HepG2 (cell line): ENCODE data around the gene HTR6. TPM values are rescaled to one million over a fixed set of nuclear protein-coding genes. Genes with fewer than 3 reads are reported as not detected.

Experiments
- ATAC-seq: fragments of 200-7000 bp; cut with Tn5 transposase; 3 replicates; pipeline ENCODE4 v1.9.1; 2020; ENCODE audit warnings: mild to moderate bottlenecking, moderate library complexity
- BruUV-seq: library from RNA; stranded (reverse); fragments of 400-500 nt; replicated peaks from 2 replicates; lab custom pipeline; 2021; lab: Mats Ljungman, UMichigan
- CTCF ChIA-PET: fragments of 300-600 bp; formaldehyde crosslinking; extraction: SDS; loops from one replicate; lab custom pipeline; 2021; ENCODE audit warnings: low total read pairs, inconsistent platforms, low intra/inter-chr PET ratio; lab: Yijun Ruan, JAX
- POLR2A ChIA-PET: fragments of 350-600 bp; sonication (Branson Sonifier 250); formaldehyde crosslinking; loops from one replicate; lab custom pipeline; 2020; ENCODE audit warnings: antibody characterized with exemption, inconsistent platforms; lab: Yijun Ruan, JAX
- DNase-seq: peaks from one replicate; pipeline ENCODE4 v3.0.0-alpha.2; 2015; ENCODE audit warnings: low spot score
- FAIRE-seq: peaks from 3 replicates; lab custom pipeline; 2011; peaks lifted over from hg19 to GRCh38; lab: Jason Lieb, UNC
- H2AFZ ChIP-seq: one replicate; pipeline ENCODE4 v1.6.1; 2011; ENCODE audit warnings: low read length, inconsistent platforms
- H3K27ac ChIP-seq: fragments of 300-600 bp; 3 replicates; pipeline ENCODE4 v1.8.0; 2011; ENCODE audit warnings: mixed run types, mild to moderate bottlenecking, mixed read lengths, low read length, inconsistent platforms; ENCODE audit not compliant: insufficient read depth; ENCODE audit errors: extremely low read length
- H3K27me3 ChIP-seq, 2 experiments: fragments of 200-600 bp in 1 of 2; 2 replicates in 1 of 2; 3 replicates in 1 of 2; pipeline versions ENCODE4 v1.6.0 to v1.8.0; 2011; ENCODE audit warnings: low read length in 2 of 2, mild to moderate bottlenecking in 2 of 2, moderate library complexity in 2 of 2, inconsistent platforms in 1 of 2; ENCODE audit not compliant: insufficient read depth in 2 of 2, control insufficient read depth in 1 of 2
- H3K36me3 ChIP-seq, 2 experiments: fragments of 200-600 bp in 1 of 2; replicated peaks in 1 of 2; 2 replicates in 1 of 2; 3 replicates in 1 of 2; pipeline versions ENCODE4 v1.5.1 to v1.8.0; 2011; ENCODE audit warnings: low read length in 2 of 2, inconsistent platforms in 1 of 2; ENCODE audit not compliant: insufficient read depth in 2 of 2, control insufficient read depth in 1 of 2
- H3K4me1 ChIP-seq: 2 replicates; pipeline ENCODE4 v1.5.1; 2012; ENCODE audit warnings: low read length, inconsistent platforms; ENCODE audit not compliant: insufficient read depth
- H3K4me2 ChIP-seq: 2 replicates; pipeline ENCODE4 v1.6.0; 2011; ENCODE audit warnings: low read depth, low read length, inconsistent platforms
- H3K4me3 ChIP-seq, 3 experiments: fragments of 200-600 bp in 1 of 3; sonication (generic), shearing (Covaris generic) in 1 of 3; replicated peaks in 1 of 3; 2 replicates each; pipeline ENCODE4 v1.5.1; 2011 to 2016; ENCODE audit warnings: low read length in 3 of 3, inconsistent platforms in 2 of 3, low read depth in 2 of 3, mild to moderate bottlenecking in 2 of 3, control low read depth in 1 of 3, mixed read lengths in 1 of 3; ENCODE audit not compliant: insufficient read depth in 1 of 3
- H3K79me2 ChIP-seq: one replicate; pipeline ENCODE4 v1.6.1; 2011; ENCODE audit warnings: low read length, inconsistent platforms; ENCODE audit not compliant: insufficient read depth
- H3K9ac ChIP-seq: 2 replicates; pipeline ENCODE4 v1.6.0; 2011; ENCODE audit warnings: mild to moderate bottlenecking, low read depth, low read length, inconsistent platforms; ENCODE audit not compliant: insufficient read depth
- H3K9me3 ChIP-seq: 2 replicates; pipeline ENCODE4 v1.5.1; 2012; ENCODE audit warnings: mild to moderate bottlenecking, low read length
- H4K20me1 ChIP-seq: 2 replicates; pipeline ENCODE4 v1.6.0; 2011; ENCODE audit warnings: inconsistent platforms, mild to moderate bottlenecking, low read length, moderate library complexity; ENCODE audit not compliant: insufficient read depth
- ADNP ChIP-seq: sonication (generic); formaldehyde crosslinking; IDR thresholded peaks from 2 replicates; pipeline ENCODE4 v1.4.0; 2020; ENCODE audit warnings: missing genetic modification reagents
- GLI4 ChIP-seq: sonication (generic); formaldehyde crosslinking; IDR thresholded peaks from 2 replicates; pipeline ENCODE4 v1.5.1; 2020; ENCODE audit warnings: missing genetic modification reagents, mild to moderate bottlenecking, moderate library complexity, borderline replicate concordance
- ISX ChIP-seq: sonication (generic); formaldehyde crosslinking; conservative IDR thresholded peaks from 2 replicates; pipeline ENCODE4 v1.5.0; 2020; ENCODE audit warnings: missing genetic modification reagents
- RAD51 ChIP-seq: fragments of 450-650 bp; IDR thresholded peaks from 2 replicates; pipeline ENCODE4 v1.6.1; 2016; ENCODE audit warnings: borderline replicate concordance
- REL ChIP-seq: sonication (generic); formaldehyde crosslinking; conservative IDR thresholded peaks from 2 replicates; pipeline ENCODE4 v1.8.0; 2022; ENCODE audit warnings: mild to moderate bottlenecking, missing genetic modification reagents, moderate library complexity
- RELA ChIP-seq: sonication (generic); formaldehyde crosslinking; IDR thresholded peaks from 2 replicates; pipeline ENCODE4 v1.4.0; 2020; ENCODE audit warnings: missing genetic modification reagents
- SRF ChIP-seq: IDR thresholded peaks from 2 replicates; pipeline ENCODE4 v1.6.1; 2011; ENCODE audit warnings: mild to moderate bottlenecking, low read depth, low read length, moderate library complexity
- SUZ12 ChIP-seq: fragments of 150-350 bp; IDR thresholded peaks from 2 replicates; pipeline ENCODE4 v1.6.1; 2014; ENCODE audit warnings: low read depth, low read length
- TAF15 ChIP-seq: fragments of 200-400 bp; formaldehyde crosslinking; IDR thresholded peaks from one replicate; pipeline ENCODE4 v1.6.1; 2018; ENCODE audit warnings: mild to moderate bottlenecking, low read depth, low read length; ENCODE audit not compliant: poor library complexity, severe bottlenecking
- ZFX ChIP-seq: sonication (generic); formaldehyde crosslinking; IDR thresholded peaks from 2 replicates; pipeline ENCODE4 v1.4.0; 2020; ENCODE audit warnings: mild to moderate bottlenecking, low read depth, missing genetic modification reagents, moderate library complexity
- ZNF232 ChIP-seq: sonication (generic); formaldehyde crosslinking; IDR thresholded peaks from 2 replicates; pipeline ENCODE4 v1.4.0; 2020; ENCODE audit warnings: missing genetic modification reagents, borderline replicate concordance
- ZNF253 ChIP-seq: sonication (generic); formaldehyde crosslinking; IDR thresholded peaks from 2 replicates; pipeline ENCODE4 v1.8.0; 2022; ENCODE audit warnings: mild to moderate bottlenecking, missing genetic modification reagents, borderline replicate concordance
- ZNF431 ChIP-seq: sonication (generic); formaldehyde crosslinking; IDR thresholded peaks from 2 replicates; pipeline ENCODE4 v1.9.0; 2022; ENCODE audit warnings: missing genetic modification reagents, low read depth, mild to moderate bottlenecking, borderline replicate concordance
- WGBS: methylation state at CpG from one replicate; pipeline ENCODE4 v1.1.6; 2017; ENCODE audit warnings: low lambda C conversion rate; 5-methylcytosine and 5-hydroxymethylcytosine counted together
- in situ Hi-C: cut with HindIII; loops from 2 replicates; pipeline ENCODE4 v1.10.0; 2017; ENCODE audit warnings: low pct_unique_long_range_greater_than_20kb; ENCODE audit not compliant: extremely low pct_ligation_motif_present
- intact Hi-C: fragments of 100-400 bp; cut with micrococcal nuclease; formaldehyde crosslinking; loops from one replicate; pipeline ENCODE4 v1.10.0; 2022; ENCODE audit not compliant: unreplicated experiment
- polyA plus RNA-seq, 8 experiments: library from polyadenylated mRNA; depleted of rRNA in 3 of 8; stranded (reverse) in 7 of 8; unstranded in 1 of 8; fragments of >200 nt; fragmentation: Illumina TruSeq in 4 of 8; extraction: Trizol in 4 of 8; gene quantifications; 2 replicates each; pipeline versions ENCODE4 v1.2.1 to v1.2.3, GENCODE V29; 2011 to 2016; ENCODE audit warnings: low read depth in 4 of 8, missing spikeins in 1 of 8, mixed read lengths in 1 of 8; ENCODE audit not compliant: insufficient read depth in 1 of 8
- total RNA-seq, 5 experiments: library from RNA; depleted of rRNA; stranded (reverse); fragments of >200 nt; fragmentation: Illumina TruSeq; extraction: Trizol; gene quantifications; 2 replicates each; pipeline ENCODE4 v1.2.3, GENCODE V29; 2016; ENCODE audit warnings: low read depth in 1 of 5
- TF ChIP-seq, protein P1 (sequence below): sonication (generic); formaldehyde crosslinking; IDR thresholded peaks from 2 replicates; pipeline ENCODE4 v1.5.1; 2020; ENCODE audit warnings: missing genetic modification reagents, mild to moderate bottlenecking, borderline replicate concordance
- TF ChIP-seq, protein P2 (sequence below): sonication (generic); formaldehyde crosslinking; IDR thresholded peaks from 2 replicates; pipeline ENCODE4 v1.4.0; 2020; ENCODE audit warnings: missing genetic modification reagents

The HTR6 gene
- total and polyA plus RNA-seq, 2 of the 13 experiments (the other 11 are each of a cell fraction or from before 2014, with no cell fraction given), result 0.04 TPM; not detected in 1

DNA sequence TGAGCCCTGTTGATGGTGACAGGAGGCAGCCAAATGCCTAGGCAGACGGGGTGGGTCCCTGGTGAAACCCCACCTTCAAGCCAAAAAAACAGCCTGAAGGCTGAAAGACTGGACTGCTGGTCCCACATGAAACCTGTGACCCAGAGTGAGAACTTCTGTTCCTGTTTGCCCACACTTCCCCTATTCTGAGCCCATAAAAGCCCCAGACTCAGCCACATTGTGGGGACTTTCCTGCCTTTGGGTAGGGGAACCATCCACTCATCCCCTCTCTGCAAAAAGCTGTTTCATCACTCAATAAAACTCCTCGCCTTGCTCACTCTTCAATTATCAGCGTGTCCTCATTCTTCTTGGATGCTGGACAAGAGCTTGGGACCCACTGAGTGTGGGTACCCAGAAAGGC lies 25.2 kb downstream of the HTR6 start:
- Histone ChIP-seq H3K27ac (no peak overlapping the region), H3K4me2 (no peak overlapping the region), H3K36me3 (no peaks in the 10 kb centered on the region), H3K9ac (no peak overlapping the region), H2AFZ (no peak overlapping the region), H3K4me1 (no peaks in the 10 kb centered on the region), H3K79me2 (no peaks in the 10 kb centered on the region), H3K4me3 (no peak overlapping the region), H3K9me3 (no peaks in the 10 kb centered on the region), H3K27me3 (no peaks in the 10 kb centered on the region; a peak in 1 of 5 replicates), H4K20me1 (no peaks in the 10 kb centered on the region)
- POLR2A ChIA-PET, result no interaction called here
- ATAC-seq (no peak), DNase-seq (no peak), FAIRE-seq (no peak)
- WGBS, result 73% methylated on average over 3 of the region's 3 CpGs
- TF ChIP-seq TAF15 (no peak), ZNF253 (no peak), ZNF232 (CRISPR knock-in tag) (no peak), REL (CRISPR knock-in tag) (no peak), SUZ12 (no peak), RAD51 (no peak), SRF (no peak), ZNF431 (CRISPR knock-in tag) (no peak), RELA (no peak), ISX (no peak), ADNP (CRISPR knock-in tag) (no peak), GLI4 (CRISPR knock-in tag) (no peak), ZFX (CRISPR knock-in tag) (no peak)
- TF ChIP-seq, protein P1, sequence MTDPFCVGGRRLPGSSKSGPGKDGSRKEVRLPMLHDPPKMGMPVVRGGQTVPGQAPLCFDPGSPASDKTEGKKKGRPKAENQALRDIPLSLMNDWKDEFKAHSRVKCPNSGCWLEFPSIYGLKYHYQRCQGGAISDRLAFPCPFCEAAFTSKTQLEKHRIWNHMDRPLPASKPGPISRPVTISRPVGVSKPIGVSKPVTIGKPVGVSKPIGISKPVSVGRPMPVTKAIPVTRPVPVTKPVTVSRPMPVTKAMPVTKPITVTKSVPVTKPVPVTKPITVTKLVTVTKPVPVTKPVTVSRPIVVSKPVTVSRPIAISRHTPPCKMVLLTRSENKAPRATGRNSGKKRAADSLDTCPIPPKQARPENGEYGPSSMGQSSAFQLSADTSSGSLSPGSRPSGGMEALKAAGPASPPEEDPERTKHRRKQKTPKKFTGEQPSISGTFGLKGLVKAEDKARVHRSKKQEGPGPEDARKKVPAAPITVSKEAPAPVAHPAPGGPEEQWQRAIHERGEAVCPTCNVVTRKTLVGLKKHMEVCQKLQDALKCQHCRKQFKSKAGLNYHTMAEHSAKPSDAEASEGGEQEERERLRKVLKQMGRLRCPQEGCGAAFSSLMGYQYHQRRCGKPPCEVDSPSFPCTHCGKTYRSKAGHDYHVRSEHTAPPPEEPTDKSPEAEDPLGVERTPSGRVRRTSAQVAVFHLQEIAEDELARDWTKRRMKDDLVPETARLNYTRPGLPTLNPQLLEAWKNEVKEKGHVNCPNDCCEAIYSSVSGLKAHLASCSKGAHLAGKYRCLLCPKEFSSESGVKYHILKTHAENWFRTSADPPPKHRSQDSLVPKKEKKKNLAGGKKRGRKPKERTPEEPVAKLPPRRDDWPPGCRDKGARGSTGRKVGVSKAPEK, result no peak
- TF ChIP-seq, protein P2, sequence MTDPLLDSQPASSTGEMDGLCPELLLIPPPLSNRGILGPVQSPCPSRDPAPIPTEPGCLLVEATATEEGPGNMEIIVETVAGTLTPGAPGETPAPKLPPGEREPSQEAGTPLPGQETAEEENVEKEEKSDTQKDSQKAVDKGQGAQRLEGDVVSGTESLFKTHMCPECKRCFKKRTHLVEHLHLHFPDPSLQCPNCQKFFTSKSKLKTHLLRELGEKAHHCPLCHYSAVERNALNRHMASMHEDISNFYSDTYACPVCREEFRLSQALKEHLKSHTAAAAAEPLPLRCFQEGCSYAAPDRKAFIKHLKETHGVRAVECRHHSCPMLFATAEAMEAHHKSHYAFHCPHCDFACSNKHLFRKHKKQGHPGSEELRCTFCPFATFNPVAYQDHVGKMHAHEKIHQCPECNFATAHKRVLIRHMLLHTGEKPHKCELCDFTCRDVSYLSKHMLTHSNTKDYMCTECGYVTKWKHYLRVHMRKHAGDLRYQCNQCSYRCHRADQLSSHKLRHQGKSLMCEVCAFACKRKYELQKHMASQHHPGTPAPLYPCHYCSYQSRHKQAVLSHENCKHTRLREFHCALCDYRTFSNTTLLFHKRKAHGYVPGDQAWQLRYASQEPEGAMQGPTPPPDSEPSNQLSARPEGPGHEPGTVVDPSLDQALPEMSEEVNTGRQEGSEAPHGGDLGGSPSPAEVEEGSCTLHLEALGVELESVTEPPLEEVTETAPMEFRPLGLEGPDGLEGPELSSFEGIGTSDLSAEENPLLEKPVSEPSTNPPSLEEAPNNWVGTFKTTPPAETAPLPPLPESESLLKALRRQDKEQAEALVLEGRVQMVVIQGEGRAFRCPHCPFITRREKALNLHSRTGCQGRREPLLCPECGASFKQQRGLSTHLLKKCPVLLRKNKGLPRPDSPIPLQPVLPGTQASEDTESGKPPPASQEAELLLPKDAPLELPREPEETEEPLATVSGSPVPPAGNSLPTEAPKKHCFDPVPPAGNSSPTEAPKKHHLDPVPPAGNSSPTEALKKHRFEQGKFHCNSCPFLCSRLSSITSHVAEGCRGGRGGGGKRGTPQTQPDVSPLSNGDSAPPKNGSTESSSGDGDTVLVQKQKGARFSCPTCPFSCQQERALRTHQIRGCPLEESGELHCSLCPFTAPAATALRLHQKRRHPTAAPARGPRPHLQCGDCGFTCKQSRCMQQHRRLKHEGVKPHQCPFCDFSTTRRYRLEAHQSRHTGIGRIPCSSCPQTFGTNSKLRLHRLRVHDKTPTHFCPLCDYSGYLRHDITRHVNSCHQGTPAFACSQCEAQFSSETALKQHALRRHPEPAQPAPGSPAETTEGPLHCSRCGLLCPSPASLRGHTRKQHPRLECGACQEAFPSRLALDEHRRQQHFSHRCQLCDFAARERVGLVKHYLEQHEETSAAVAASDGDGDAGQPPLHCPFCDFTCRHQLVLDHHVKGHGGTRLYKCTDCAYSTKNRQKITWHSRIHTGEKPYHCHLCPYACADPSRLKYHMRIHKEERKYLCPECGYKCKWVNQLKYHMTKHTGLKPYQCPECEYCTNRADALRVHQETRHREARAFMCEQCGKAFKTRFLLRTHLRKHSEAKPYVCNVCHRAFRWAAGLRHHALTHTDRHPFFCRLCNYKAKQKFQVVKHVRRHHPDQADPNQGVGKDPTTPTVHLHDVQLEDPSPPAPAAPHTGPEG (CRISPR knock-in tag), result no peak
- intact Hi-C loops (no loop called here), in situ Hi-C loops (no loop called here)
- BruUV-seq, result no TSS peak
- CTCF ChIA-PET, result no interaction called here
